Measurements from ENCODE around the gene CNGA2.

GRCh38 chrX:151780621-151781020 is 46.1 kb downstream of the CNGA2 start:
- TF ChIP-seq CEBPB (IDR thresholded peaks at IDR 0.05; ENCODE audit: borderline replicate concordance in 1 of 2, low read depth in 2 of 2, low read length in 2 of 2) (no peak), RAD21 (IDR thresholded peaks at IDR 0.05; ENCODE audit: insufficient read depth, low read depth, low read length) (no peak), USF2 (IDR thresholded peaks at IDR 0.05; ENCODE audit: borderline replicate concordance, low read depth, low read length) (no peak), POLR2A (IDR thresholded peaks at IDR 0.05; ENCODE audit: low read depth, low read length) (no peak), MLLT1 (IDR thresholded peaks at IDR 0.05) (no peak), NR2C2 (IDR thresholded peaks at IDR 0.05; ENCODE audit: borderline replicate concordance, control insufficient read depth, insufficient read length, low read depth) (no peak), NFIC (IDR thresholded peaks at IDR 0.05; ENCODE audit: low read depth, low read length) (no peak), ZNF207 (IDR thresholded peaks at IDR 0.05; ENCODE audit: borderline replicate concordance) (no peak), EED (IDR thresholded peaks at IDR 0.05; ENCODE audit: low read depth) (no peak), BCL3 (IDR thresholded peaks at IDR 0.05; ENCODE audit: borderline replicate concordance, insufficient read depth, low read depth, low read length, poor library complexity, severe bottlenecking) (no peak), SRF (IDR thresholded peaks at IDR 0.05; ENCODE audit: low read depth in 2 of 2, low read length in 2 of 2) (no peak), ETV6 (conservative IDR thresholded peaks at IDR 0.05 in 1 of 2, IDR thresholded peaks at IDR 0.05 in 1 of 2; ENCODE audit: borderline replicate concordance in 1 of 2, low read depth in 1 of 2) (no peak)
- TF ChIP-seq, protein P1, sequence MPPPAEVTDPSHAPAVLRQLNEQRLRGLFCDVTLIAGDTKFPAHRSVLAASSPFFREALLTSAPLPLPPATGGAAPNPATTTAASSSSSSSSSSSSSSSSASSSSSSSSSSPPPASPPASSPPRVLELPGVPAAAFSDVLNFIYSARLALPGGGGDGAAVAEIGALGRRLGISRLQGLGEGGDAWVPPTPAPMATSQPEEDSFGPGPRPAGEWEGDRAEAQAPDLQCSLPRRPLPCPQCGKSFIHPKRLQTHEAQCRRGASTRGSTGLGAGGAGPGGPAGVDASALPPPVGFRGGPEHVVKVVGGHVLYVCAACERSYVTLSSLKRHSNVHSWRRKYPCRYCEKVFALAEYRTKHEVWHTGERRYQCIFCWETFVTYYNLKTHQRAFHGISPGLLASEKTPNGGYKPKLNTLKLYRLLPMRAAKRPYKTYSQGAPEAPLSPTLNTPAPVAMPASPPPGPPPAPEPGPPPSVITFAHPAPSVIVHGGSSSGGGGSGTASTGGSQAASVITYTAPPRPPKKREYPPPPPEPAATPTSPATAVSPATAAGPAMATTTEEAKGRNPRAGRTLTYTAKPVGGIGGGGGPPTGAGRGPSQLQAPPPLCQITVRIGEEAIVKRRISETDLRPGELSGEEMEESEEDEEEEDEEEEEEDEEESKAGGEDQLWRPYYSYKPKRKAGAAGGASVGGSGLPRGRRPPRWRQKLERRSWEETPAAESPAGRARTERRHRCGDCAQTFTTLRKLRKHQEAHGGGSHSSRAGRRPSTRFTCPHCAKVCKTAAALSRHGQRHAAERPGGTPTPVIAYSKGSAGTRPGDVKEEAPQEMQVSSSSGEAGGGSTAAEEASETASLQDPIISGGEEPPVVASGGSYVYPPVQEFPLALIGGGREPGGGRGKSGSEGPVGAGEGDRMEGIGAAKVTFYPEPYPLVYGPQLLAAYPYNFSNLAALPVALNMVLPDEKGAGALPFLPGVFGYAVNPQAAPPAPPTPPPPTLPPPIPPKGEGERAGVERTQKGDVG (CRISPR knock-in tag; IDR thresholded peaks at IDR 0.05): no peak
- TF ChIP-seq, protein P2, sequence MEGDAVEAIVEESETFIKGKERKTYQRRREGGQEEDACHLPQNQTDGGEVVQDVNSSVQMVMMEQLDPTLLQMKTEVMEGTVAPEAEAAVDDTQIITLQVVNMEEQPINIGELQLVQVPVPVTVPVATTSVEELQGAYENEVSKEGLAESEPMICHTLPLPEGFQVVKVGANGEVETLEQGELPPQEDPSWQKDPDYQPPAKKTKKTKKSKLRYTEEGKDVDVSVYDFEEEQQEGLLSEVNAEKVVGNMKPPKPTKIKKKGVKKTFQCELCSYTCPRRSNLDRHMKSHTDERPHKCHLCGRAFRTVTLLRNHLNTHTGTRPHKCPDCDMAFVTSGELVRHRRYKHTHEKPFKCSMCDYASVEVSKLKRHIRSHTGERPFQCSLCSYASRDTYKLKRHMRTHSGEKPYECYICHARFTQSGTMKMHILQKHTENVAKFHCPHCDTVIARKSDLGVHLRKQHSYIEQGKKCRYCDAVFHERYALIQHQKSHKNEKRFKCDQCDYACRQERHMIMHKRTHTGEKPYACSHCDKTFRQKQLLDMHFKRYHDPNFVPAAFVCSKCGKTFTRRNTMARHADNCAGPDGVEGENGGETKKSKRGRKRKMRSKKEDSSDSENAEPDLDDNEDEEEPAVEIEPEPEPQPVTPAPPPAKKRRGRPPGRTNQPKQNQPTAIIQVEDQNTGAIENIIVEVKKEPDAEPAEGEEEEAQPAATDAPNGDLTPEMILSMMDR (IDR thresholded peaks at IDR 0.05 in 2 of 3, conservative IDR thresholded peaks at IDR 0.05 in 1 of 3; ENCODE audit: control insufficient read depth in 2 of 3, extremely low read depth in 1 of 3, insufficient read depth in 1 of 3, low read depth in 3 of 3, low read length in 3 of 3): no peak

Measured in GM12878 (cell line).